HS-27A (cell line): ENCODE data around the gene CDKN2B.

Experiments
- DNase-seq: peaks from one replicate; pipeline ENCODE4 v3.0.0-alpha.2; 2012; ENCODE audit warnings: low read depth, missing footprints

CDKN2B gene

DNA sequence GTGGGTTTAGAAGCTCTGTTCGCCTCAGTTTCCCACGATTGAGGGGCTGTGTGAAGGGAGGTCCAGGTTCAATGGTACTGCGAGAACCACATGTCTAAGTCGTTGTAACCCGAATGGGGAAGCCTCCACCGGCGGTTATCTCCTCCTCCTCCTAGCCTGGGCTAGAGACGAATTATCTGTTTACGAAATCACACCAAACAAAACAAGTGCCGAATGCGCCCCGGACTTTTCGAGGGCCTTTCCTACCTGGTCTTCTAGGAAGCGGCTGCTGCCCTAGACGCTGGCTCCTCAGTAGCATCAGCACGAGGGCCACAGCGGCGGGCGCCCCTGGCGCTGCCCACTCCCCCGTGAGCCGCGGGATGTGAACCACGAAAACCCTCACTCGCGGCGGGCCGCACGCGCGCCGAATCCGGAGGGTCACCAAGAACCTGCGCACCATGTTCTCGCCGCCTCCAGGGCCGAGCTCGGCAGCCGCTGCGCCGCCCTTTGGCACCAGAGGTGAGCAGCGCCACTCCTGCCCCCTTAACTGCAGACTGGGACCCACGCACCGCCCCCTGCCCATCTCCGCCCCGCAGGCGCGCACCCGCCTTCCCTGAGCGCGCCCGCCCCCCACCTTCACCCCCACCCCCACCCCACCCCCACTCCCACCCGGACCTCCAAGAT, 15.1 kb downstream of the CDKN2B start, which contains the start of gene CDKN2A:
TSS of gene CDKN2A (minus strand) at position 500 of the 663 bp plus-strand sequence.
- DNase-seq, result no peak

DNA sequence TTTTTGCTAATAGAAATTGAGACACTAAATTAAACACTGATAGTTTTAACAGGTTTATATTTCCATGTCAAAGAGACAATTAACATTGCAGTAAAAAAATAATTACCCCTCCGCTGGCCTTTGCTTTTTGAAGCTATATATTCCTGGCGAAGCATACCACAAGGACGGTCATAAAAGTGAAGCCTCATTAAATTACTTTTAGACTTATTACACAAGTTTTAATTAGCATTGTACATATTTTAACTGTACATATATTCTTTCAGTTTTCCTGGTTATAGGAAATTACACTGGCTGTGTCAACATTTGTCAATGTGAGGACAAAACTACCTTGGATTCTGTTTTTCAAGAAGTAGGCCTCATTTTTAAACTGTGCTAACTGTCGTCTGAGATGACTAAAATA, 16.1 kb downstream of the CDKN2B start:
- DNase-seq, result no peak

DNA sequence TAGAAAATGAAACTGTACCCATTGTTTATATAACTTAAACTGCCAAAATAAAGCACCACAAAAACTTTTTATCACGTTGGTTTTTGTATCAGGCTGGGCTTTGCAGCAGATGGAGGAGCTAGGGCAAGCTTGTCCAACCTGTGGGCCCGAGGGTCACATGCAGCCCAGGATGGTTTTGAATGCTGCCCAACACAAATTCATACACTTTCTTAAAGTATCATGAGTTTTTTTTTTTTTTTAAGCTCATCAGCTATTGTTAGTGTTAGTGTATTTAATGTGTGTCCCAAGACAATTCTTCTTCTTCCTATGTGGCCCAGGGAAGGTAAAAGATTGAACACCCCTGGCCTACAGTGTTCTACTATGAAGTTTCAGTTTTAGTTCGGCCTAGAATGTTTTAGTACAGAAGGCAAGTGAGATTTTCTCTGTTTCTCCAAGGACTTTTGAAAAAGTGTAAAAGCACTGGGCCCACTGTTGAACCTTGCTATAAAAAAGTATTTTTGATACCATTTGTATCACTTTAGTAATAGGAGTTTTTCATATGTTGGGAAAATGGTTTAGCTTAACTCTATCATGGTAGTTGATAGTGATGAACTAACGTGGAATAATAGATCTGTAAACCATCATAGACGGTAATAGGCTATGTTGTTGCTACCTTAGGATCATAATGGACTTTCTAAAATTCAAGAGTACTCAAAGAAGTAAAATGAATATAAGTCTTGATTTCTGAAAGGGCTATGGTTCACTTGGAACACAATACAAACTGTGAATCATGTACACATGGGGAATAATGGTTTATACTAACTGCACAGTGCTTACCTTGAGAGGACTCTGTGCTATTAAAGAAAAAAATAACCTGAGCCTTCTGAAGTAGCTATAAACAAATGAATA, 17.8 kb downstream of the CDKN2B start:
- no peak for DNase-seq

DNA sequence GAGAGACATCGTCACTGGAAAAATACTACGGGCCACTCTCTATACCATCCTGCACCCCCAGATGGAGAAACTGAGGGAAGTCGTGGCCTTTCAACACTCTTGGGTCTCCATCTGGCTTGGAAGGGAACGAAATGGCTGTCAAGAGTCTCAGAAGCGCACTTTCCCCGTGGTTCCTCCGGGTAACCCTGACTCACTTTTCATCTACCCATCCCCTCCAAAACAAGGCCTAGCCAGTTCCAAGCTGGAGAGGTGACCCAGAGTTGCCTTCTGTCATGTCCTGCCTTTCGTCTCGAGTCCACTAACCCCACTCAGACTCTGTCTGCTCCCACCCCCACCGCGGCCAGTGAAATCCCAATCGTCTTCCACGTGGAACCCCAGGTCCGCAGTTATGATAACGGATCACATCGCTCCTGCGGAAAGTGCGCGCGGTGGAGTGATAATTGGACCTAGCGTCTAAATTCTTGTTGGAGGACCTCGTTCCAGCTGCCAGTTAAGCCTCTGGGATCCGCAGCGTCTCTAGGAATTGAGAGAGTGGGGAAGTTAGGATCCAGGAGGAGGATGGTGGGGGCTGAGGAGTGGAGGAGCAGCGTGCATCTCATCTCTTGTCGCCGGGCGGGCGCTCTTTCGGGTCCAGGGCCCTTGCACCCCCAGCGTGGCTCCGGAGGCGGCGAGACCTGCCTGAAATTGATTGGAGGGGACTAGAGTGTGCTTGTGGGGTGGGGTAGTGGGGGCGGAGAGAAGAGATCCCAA, 19.5 kb downstream of the CDKN2B start:
- no peak for DNase-seq

DNA sequence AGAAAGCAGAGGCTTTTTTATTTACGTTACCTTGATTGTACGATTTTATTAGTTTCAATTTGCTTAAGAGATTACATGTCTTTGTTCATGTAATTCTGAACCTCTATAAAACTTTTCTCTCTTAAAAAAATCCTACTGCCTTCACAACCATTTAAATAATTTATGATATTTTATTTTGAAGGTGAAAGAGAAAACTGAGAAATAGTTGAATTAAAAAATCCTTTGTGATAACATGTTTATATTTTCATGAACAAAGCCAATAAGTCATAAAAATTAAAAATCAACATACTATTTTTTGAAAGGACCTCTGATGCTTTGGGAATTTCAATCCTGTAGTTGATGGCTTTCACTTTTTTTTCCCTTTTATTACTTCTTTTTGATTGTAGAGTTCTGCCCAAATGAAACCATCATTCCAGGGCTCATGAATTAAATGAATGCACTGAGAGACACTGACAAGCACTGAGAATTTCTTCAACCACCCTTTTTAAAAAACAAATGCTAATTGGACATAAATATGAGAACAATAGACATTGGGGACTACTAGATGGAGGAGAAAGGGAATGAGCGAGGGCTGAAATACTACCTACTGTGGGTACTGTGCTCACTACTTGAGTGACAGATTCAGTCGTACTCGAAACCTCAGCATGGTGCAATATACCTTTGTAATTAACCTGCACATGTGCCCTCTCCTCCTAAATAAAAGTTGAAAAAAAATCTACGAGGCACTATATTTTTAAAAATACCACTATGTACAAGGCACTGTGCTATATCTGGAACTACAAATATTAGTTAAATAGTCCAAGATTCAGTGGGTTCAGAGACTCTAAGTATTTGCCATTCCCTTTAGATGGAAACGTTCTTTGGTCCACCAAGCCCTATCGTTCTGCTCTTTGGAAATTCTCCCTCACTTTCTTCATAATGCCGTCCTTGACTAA, 20.8 kb downstream of the CDKN2B start:
- no peak for DNase-seq

DNA sequence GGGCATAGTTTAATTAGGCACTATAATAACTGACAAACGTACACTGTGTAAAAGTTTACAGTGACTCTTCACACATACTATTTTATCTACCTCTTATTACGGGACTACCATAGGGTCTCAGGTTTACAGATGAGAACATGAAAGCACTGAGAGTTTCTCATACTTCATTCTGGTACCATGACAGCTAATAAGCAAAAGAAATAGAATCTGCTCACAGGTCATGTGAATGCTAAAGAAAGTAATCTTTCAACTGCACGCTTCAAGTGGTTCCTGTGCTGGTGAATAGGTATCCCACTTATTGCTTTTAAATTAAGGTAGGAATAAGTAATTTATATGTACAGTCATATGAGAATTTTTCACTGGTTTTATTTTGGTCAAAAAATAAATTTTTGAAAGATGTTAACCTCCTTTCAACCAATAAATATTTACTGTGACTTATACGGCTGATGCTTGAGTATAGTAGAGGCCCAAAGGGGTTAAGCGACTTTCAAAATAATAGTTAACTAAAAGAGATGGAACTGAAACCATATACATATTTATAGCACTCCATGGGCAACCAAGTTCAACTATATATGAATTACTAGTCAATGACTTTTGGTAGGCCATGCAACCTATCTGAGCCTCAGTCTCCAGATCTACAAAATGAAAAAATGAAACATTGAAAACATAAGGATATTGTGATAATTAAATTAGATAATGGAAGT, 23.0 kb downstream of the CDKN2B start:
- DNase-seq, result no peak

DNA sequence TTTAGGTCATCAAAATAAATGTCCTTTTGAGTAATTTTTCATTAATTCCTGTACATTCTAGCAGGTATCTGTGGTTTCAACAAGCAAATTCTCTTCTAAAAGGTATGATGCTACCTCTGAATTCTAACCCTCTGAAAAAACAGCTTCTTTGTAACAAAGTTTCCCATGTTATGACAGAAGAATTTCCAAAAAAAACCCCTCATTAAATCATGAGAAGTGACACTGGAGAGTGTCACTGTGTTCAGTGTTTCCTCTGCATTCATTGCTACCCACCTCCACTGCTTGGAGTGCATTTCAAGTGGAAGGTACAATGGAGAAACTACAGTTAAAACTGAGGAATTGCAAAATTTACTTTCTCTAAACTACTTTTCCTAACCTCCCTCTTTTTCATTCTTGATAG, 25.0 kb downstream of the CDKN2B start:
- DNase-seq, result no peak

DNA sequence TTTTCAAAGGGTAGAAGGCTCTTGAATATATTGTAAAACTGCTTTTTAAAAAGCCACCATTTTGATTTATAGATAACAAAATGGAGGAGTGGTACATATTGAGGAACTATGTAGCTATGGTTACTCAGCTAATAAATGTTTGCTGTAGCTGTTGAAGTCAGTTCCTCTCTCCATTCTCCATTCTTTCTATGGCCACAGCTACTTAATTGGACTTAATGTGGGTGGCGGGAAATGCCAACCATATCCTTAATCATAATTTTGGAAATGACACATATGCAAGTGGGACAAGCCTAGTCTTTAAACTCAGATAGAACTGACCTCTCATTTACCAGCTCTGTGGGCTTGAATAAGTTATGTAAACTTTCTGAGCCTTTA, 25.6 kb downstream of the CDKN2B start:
- DNase-seq, result no peak

DNA sequence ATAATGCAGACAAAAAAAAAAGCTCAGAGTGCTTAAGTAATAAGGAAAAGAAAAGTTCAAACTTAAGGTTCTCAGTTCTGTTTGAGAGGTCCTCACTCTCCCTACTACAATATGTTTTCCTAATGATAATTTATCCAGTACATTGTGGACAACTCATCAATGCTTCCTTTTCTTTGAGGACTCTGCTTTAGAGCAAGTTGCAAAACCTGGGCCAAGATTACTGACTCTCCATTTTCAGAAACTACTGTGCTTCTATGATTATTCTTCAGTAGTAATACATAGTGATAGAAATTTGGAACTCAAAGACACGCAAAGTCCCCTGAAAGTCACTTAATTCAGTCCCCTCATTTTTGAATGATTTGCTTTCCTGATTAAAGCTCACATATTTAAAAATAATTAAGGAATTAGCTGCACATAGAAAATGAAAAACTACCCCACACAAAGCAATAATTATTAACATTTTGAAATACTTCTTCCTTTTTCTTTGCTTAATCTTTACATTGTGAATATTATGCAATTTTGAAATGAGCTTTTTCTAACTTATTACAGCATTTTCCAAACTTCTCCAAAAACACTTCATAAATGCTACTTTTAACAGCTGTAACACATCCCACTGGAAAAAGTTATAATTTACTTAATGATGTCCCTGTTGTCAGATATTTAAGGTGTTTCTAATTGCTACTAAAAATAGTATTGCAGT, 26.1 kb downstream of the CDKN2B start:
- DNase-seq, result no peak

DNA sequence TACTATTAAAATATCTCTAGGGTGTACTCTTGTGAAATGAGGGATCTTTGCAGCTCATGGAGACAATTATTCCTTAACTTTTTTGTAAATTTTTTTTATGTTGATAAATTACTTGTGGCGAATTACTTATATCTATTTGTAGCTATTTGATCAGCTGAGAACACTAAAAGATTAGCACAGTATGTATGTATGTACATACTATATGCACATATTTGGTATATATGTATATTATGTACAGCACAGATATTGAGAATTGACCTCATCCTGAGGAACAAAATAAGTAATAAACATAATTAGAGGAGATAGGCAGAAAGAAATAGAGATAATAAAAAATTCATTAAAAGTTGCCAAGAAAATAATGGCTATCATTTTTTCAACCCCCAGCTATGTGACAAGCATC, 26.7 kb downstream of the CDKN2B start:
- no peak for DNase-seq

DNA sequence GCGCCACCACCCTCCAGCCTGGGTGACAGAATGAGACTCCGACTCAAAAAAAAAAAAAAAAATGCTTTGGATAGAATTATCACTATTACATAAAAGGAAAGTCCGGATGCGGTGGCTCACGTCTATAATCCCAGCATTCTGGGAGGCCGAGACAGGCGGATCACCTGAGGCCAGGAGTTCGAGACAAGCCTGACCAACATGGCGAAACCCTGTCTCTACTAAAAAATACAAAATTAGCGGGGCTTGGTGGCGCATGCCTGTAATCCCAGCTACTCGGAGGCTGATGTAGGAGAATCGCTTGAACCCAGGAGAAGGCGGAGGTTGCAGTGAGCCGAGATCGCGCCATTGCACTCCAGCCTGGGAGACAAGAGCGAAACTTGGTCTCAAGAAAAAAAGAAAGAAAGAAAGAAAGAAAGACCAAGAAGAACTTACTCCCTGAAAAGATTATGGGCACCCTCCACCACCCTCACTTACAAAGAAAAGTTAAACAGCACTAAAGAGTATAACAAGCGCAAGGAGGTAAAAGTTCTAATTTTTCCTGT, 32.7 kb downstream of the CDKN2B start:
- no peak for DNase-seq

DNA sequence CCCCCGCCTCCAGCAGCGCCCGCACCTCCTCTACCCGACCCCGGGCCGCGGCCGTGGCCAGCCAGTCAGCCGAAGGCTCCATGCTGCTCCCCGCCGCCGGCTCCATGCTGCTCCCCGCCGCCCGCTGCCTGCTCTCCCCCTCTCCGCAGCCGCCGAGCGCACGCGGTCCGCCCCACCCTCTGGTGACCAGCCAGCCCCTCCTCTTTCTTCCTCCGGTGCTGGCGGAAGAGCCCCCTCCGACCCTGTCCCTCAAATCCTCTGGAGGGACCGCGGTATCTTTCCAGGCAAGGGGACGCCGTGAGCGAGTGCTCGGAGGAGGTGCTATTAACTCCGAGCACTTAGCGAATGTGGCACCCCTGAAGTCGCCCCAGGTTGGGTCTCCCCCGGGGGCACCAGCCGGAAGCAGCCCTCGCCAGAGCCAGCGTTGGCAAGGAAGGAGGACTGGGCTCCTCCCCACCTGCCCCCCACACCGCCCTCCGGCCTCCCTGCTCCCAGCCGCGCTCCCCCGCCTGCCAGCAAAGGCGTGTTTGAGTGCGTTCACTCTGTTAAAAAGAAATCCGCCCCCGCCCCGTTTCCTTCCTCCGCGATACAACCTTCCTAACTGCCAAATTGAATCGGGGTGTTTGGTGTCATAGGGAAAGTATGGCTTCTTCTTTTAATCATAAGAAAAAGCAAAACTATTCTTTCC, 34.2 kb downstream of the CDKN2B start:
- DNase-seq, result no peak

DNA sequence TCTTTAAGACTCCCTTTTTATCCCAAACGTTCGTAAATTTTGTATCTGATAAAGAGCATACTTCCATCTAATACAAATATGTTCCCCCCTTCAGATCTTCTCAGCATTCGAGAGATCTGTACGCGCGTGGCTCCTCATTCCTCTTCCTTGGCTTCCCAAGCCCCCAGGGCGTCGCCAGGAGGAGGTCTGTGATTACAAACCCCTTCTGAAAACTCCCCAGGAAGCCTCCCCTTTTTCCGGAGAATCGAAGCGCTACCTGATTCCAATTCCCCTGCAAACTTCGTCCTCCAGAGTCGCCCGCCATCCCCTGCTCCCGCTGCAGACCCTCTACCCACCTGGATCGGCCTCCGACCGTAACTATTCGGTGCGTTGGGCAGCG, 34.8 kb downstream of the CDKN2B start:
- DNase-seq, result no peak

DNA sequence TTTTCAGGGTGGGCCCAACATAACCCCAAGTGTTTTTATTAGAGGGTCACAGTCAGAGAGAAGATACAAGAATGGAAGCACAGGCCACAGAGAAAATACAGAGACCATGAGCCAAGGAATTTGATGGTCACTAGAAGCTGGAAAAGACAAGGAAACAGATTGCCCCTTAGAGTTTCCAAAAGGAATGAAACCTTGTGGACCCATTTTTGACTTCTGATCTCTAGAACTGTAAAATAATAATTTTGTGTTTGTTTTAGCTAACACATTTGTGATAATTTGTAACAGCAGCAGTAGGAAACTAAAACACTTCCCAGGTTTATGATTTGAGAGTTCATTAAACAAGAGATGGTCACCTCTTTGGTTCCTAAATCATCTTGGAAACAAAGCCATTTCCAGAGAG, 36.7 kb downstream of the CDKN2B start:
- no peak for DNase-seq

DNA sequence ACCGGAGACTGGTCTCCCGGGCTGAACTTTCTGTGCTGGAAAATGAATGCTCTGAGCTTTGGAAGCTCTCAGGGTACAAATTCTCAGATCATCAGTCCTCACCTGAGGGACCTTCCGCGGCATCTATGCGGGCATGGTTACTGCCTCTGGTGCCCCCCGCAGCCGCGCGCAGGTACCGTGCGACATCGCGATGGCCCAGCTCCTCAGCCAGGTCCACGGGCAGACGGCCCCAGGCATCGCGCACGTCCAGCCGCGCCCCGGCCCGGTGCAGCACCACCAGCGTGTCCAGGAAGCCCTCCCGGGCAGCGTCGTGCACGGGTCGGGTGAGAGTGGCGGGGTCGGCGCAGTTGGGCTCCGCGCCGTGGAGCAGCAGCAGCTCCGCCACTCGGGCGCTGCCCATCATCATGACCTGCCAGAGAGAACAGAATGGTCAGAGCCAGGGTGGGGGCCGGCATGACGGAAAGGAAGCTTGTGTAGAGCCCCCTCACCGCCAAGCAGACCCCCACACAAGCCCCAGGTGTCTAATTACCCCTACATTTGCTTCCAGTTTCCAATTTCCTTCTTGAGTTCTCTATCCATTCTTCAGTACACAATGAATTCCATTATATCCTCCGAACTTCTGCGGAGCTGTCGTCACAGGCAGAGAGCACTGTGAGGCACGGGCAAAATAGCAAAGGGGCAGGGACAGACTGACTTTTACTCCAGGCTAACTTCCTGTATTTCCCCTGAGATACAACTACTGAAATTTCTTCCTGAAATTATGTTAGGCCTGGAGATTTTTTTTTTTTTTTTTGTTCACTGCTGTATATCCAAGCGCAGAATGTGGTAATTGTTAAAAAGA, 38.1 kb downstream of the CDKN2B start:
- DNase-seq, result no peak

DNA sequence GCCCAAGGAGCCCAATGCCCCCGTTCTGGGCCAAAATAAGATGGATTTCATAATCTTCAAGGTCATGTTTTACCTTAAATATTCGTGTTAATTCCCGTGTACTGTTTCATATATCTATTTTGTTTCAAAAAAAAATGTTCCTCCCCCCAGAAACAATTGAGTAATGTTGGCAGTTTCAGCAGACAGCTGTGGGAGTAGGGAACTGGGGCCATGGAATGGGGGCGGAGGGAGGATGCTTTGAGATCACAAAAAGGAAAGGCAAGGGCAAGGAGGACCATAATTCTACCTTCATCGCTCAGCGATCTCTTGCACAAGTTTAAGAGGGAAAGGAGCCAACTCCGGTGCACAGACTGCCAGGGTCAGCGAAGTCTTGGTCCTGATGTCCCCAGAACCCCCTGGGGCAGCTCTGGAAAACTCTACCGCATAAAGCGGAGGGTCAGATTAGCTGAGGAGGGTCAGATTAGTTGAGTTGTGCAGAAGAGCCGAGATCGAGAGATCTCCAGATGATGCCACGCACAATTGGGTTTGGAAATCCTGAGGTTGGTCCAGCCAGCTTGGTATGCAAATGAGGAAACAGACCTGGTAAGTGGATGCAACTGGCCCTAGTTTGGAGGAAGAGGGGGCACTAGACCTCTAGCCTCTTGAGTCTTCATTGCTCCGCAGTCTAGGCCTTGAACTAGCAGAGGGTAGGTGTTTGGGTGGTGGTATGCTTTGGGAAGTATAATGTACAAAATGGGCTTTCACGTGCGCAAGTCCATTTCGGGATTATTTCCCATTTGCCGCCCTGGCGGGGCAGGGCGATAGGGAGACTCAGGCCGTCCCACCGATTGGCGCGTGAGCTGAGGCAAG, 38.9 kb downstream of the CDKN2B start:
- DNase-seq, result no peak
